ENCODE results near the gene CAPN12. TPM values are rescaled to one million over a fixed set of nuclear protein-coding genes. Genes with fewer than 3 reads are reported as not detected.
"Not testable (repeated sequence)": the region's sequence is repeated elsewhere in the genome, so short reads cannot be mapped to it uniquely, and the experiment has no call there.

Gene CAPN12
- 0.20 TPM in 1 of 2 replicates, not detected in the other for total RNA-seq

DNA sequence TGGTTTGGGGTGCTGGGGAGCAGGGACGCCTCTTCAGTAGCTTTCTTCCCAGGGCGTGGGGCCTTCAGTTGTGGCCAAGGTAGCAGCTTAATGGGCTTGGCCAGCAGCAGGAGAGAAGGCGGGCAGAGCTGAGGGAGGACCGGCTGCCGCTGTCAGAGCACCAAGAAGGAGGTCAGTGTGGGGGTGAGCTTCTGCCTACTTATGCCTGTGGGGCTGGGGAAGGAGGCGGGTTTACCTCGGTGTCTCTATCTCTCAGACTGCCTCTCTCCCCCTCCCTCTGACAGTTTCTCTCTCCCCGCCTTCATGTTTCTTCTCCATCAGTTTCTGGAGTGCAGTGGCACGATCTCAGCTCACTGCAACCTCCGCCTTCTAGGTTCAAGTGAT, at the start of gene CAPN12:
CAPN12 (minus strand) TSS at position 177 of the 384 bp plus-strand sequence. CDS start 309 bp downstream, outside the sequence.
- no peak for DNase-seq (ENCODE audit: low read depth, low spot score)

- DNase-seq (ENCODE audit: low read depth, low spot score), result no peak
Observed at GRCh38 chr19:38793671-38794070, 49.4 kb upstream of the CAPN12 start.

GRCh38 chr19:38793177-38793576, 48.9 kb upstream of the CAPN12 start:
- no peak for DNase-seq (ENCODE audit: low read depth, low spot score)

- no peak for DNase-seq (ENCODE audit: low read depth, low spot score)
Observed at GRCh38 chr19:38792250-38793111, 48.2 kb upstream of the CAPN12 start.

GRCh38 chr19:38791451-38792064, 47.3 kb upstream of the CAPN12 start:
- not testable (repeated sequence) for DNase-seq (ENCODE audit: low read depth, low spot score)

DNA sequence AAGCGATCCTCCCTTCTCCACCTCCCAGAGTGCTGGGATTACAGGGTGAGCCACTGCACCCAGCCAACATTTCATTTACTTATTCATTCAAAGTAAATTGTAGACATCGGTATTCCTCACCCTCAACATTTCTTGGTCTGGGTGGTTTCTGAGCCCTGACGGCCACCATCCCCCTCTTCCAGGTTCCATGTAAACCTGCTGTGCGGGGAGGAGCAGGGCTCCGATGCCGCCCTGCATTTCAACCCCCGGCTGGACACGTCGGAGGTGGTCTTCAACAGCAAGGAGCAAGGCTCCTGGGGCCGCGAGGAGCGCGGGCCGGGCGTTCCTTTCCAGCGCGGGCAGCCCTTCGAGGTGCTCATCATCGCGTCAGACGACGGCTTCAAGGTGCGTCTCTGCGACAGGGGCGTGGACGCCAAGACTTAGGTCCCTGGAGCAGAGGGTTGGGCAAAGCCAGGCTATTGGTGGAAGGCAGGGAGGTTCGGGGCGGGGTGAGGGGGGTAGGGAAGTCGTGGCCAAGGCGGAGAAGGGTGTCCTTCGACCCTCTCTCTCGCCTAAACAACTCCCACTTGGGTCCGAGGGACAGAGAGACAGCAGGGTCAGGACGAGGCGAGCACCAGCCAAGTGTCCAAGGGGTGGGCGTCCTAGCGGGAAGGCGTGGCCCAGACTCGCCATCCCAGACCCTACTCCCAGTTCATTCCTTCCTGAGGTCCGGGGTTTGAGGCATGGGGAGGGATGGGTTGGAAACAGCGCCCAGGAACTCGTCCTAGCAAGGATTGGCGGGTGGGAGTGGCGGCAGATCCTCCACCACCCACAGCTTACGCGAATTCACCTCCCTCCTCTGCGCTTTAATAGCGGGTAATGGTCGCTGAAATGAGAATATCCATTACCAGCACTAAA, 46.5 kb upstream of the CAPN12 start:
- DNase-seq (ENCODE audit: low read depth, low spot score), result not testable (repeated sequence)

DNA sequence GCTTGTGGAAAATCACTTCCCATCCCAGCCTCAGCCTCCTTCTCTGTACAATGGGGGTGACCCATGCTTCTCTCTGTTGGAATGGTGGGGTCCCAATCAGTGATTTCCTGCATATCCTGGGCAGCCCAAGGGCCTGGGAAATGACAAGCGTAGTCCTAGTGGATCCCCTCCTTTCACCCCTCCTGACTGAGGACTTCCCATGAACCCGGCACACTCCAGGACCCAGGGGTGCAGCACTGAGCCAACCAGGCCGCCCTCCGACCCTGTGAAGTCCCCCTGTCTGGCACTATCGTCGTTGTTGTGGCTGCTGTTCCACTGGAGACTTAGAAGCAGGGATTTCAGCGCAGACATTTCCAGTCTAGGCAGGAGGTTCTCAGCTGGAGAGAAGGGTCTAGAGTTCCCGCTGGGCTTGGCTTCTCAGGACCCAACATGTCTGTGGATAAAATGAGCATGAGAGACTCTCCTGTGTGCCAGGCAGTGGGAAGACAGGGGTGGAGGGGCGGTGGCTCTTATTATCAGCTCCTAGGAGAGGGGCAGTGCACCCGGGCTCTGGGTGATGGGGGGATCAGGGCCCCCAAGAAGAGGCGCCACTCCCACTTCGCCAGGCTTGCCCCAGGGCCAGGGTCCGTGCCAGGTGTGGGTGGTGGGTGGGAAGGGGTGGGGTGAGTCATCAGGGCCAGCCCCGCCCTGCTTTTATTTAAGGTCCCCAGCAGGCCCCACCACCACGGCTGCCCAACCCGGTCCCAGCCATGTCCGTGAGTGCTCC, 44.4 kb upstream of the CAPN12 start, which contains the start of gene LGALS7B:
LGALS7B (plus strand) TSS at position 723 of the 766 bp plus-strand sequence; CDS start at position 750, 27 bp downstream.
- DNase-seq (ENCODE audit: low read depth, low spot score), result no peak

DNA sequence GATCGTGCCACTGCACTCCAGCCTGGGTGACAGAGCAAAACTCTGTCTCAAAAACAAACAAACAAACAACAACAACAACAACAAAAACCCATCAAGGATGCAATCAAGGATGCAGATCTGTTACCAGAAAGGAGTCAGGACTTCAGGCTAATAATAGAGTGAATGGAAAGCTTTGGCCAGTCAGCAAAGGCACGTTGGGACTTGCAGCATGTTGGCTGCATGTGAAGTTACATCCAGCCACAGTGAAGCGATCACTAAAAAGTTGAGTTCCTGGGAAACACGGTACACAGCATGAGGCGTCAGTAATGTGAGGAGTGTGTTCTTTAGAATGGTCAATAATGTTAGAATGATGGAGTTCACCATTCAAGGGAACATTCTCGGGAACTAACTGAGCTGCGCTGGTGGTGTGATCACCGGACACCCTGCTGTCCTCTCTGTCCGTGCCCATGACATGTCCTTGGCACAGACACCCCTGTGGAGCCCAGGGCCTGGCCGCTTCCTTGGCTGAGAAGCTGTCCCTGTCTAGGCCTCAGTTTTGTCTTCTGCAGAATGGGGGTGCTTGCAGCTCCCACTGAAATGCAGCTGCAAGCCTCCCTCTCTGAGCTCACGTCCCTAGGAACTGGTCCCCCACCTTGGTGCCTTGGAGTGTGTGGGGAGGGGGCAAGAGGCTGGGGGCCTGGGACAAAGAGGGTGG, 42.4 kb upstream of the CAPN12 start:
- no peak for DNase-seq (ENCODE audit: low read depth, low spot score)

DNA sequence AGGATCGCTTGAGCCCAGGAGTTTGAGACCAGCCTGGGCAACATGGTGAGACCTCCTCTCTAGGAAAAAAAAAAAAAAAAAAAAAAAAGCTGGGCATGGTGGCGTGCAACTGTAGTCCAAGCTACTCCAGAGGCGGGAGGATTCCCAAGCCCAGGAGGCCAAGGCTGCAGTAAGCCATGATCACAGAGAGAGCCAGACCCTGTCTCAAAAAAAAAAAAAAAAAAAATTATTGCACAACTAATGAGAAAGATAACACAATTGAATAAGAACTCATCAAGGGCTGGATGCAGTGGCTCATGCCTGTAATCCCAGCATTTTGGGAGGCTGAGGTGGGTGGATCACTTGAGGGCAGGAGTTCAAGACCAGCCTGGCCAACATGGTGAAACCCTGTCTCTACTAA, 41.8 kb upstream of the CAPN12 start:
- not testable (repeated sequence) for DNase-seq (ENCODE audit: low read depth, low spot score)

DNA sequence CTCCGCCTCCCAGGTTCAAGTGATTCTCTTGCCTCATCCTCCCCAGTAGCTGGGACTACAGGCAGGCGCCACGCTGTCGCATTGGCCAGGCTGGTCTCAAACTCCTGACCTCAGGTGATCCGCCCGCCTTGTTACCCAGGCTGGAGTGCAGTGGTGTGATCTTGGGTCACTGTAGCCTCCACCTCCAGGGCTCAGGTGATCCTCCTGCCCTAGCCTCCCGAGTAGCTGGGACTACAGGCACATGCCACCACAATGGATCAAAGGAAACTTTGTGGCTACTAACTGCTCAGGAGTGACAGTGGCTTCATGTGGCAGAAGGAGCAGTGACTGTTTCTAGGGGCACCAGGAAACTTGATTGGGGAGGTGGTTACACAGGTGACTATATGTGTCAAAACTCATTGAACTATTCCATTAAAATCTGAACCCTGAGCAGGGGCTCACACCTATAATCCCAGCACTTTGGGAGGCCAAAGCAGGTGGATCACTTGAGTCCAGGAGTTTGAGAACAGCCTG, 41.0 kb upstream of the CAPN12 start:
- no peak for DNase-seq (ENCODE audit: low read depth, low spot score)

GRCh38 chr19:38784224-38784623, 40.0 kb upstream of the CAPN12 start:
- DNase-seq (ENCODE audit: low read depth, low spot score), result no peak

- DNase-seq (ENCODE audit: low read depth, low spot score), result not testable (repeated sequence)
Observed at GRCh38 chr19:38782212-38782611, 37.9 kb upstream of the CAPN12 start.

DNA sequence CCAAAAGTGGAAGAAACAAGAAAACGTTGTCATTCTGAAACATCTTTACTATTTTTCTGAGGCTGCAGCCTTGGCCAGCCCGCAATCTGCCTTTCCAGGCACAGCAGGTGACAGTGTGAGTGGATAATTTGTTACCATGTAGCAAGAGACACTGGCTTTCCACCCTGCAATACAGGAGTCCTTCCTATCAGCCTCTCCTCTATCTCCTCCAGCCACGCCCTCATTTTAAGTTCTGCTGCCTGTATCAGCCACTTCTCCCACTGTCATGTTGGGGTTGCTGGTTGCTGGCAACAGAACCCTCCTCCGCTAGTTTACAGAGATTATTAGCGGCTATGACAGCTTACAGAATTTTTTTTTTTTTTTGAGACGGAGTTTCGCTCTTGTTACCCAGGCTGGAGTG, 36.8 kb upstream of the CAPN12 start:
- DNase-seq (ENCODE audit: low read depth, low spot score), result no peak

DNA sequence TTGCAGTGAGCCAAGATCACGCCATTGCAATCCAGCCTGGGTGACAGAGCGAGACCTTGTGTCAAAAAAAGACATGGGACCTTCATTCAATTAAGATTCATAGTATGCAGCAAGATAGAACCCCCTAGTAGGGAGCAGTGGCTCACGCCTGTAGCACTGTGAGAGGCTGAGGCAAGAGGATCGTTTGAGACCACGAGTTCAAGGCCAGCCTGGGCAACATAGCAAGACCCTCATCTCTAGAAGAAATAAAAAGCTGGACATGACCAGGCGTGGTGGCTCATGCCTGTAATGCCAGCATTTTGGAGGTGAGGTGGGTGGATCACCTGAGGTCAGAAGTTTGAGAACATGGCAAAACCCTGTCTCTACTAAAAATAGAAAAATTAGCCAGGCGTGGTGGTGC, 36.2 kb upstream of the CAPN12 start:
- no peak for DNase-seq (ENCODE audit: low read depth, low spot score)

GRCh38 chr19:38778733-38779132, 34.5 kb upstream of the CAPN12 start:
- no peak for DNase-seq (ENCODE audit: low read depth, low spot score)

DNA sequence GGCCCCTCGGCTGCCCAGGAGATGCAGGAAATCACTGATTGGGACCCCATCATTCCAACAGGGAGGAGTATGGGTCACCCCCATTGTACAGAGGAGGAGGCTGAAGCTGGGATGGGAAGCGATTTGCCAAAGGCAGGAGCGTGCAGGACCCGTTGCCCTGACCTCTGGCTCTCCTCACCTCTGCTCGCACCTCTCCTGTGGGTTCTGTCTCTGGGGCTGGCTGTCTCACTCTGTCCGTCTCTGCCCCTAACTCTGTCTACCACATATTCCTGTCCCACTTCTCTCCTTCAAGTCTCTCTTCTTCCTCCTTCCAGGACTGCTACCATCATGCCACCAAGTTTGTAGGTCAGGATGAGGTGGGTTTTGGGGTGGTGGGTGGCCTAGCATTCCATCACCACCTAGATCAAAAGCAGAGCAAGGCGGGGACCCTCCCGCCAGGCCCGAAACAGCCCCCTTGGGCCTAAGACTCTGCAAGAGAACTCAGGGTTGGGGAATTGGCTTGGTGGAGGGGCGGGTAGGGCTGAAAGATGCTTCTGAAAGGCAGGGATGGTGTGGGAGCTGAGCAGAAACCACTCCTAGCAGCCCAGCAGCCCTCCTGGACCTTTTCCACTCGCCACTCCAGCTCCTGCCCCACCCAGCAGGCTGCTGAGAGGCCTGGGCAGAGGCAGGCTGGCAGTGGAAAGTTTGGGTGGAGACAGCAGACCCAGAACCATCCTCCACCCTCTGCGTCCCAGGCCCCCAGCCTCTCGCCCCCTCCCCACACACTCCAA, 30.1 kb upstream of the CAPN12 start:
- DNase-seq (ENCODE audit: low read depth, low spot score), result no peak

DNA sequence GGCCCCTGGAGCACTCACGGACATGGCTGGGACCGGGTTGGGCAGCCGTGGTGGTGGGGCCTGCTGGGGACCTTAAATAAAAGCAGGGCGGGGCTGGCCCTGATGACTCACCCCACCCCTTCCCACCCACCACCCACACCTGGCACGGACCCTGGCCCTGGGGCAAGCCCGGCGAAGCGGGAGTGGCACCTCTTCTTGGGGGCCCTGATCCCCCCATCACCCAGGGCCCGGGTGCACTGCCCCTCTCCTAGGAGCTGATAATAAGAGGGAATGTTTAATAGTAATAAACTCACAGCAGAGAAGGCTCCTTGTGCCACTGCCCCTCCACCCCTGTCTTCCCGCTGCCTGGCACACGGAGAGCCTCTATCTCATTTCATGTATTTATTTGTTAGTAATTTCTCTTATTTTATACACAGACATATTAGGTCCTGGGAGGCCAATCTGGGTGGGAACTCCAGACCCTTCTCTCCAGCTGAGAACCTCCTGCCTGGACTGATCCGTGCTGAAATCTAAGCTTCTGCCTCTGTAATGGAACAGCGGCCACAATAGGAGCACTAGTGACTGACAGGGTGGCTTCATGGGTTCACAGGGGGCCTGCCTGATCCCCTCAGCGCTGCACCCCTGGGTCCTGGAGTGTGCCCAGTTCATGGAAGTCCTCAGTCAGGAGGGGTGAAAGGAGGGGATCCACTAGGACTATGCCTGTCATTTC, 29.3 kb upstream of the CAPN12 start, which contains the start of gene LGALS7:
LGALS7 (minus strand) TSS at position 49 of the 709 bp plus-strand sequence; CDS start at position 24, 25 bp downstream.
- no peak for DNase-seq (ENCODE audit: low read depth, low spot score)

- DNase-seq (ENCODE audit: low read depth, low spot score), result not testable (repeated sequence)
Observed at GRCh38 chr19:38771569-38771968, 27.3 kb upstream of the CAPN12 start.

GRCh38 chr19:38770949-38771275, 26.6 kb upstream of the CAPN12 start:
- DNase-seq (ENCODE audit: low read depth, low spot score), result not testable (repeated sequence)
